Fibroblast of skin of right quadriceps (primary cell): ENCODE results near the gene ARL15.

Experiments used
- DNase-seq: peaks from one replicate; pipeline ENCODE4 v3.0.0-alpha.2; 2013

The ARL15 gene

DNA sequence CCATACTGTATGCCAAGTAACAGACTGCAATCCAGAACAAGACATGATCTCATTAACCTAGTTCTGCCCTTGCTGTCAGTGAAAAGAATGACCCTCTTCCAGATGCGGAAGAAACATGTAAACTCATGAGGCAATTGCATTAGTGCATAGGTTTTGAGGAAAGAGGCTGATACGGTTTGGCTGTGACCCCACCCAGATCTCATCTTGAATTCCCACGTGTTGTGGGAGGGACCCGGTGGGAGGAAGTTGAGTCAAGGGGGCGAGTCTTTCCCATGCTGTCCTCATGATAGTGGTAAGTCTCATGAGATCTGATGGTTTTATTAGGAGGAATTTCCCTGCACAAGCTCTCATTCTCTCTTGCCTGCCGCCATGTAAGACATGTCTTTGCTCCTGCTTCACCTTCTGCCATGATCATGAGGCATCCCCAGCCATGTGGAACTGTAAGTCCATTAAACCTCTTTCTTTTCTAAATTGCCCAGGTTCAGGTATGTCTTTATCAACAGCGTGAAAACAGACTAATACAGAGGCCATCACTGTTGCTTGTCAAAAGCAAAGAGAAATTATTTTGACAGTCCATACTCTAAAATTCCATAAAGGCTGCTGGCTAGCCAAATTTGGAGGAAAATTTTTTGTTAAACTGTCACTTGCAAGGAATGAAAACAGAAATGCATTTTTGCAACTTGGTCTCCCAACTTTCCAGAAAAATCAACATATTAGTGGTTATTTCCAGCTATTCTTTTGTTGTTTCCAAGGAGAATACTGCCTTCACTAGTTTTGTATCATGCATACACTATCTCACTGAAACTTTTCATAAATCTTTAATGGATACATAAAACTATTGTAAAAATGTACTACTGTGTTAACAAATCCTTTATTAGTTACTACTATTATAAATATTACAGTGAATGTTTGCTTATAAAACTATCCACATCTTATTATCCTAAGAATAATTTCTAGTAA, 3.2 kb upstream of the ARL15 start:
- no peak for DNase-seq

DNA sequence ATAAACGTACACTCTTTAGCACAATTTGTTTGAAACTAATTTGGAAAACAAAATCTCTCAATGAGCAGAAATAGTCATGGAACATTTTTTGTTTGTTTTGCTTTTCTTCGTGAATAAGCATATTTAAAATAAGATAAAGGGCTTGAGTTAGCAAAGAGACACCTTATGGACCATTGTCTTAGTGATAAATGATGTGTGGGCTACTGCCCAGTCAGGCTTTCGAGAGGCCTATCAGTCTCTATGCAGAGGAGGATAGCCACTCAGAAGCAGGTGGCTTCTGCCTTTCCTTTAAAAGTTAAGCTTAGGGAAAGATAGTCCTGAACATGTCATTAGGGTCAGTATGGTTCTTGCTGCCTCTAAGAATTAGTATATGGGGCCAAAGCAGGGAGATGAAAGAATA, 2.1 kb upstream of the ARL15 start:
- no peak for DNase-seq

DNA sequence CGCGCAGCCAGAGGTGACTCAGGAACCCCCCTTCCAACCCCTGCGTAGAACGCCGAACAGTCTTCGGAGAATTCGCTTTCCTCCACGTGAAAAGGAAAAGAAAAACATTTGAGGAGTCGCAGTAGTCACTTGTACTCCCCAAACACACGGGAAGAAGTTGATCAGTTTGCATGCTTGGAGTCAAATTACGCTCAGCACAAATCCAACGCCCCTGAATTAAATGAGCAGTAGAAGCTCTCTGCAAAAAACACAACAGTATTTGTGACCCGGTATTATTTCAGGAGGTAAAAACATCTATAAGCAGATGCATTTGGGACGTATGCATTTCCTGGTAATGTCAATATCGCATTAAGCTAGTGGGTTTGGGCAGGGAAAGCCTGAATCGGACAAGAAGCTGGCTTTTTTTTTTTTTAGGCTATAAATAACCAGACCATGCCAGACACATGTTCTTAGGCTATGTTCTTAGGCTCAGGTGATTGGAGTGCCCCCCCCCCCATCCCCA, 854 bp upstream of the ARL15 start:
- no peak for DNase-seq

DNA sequence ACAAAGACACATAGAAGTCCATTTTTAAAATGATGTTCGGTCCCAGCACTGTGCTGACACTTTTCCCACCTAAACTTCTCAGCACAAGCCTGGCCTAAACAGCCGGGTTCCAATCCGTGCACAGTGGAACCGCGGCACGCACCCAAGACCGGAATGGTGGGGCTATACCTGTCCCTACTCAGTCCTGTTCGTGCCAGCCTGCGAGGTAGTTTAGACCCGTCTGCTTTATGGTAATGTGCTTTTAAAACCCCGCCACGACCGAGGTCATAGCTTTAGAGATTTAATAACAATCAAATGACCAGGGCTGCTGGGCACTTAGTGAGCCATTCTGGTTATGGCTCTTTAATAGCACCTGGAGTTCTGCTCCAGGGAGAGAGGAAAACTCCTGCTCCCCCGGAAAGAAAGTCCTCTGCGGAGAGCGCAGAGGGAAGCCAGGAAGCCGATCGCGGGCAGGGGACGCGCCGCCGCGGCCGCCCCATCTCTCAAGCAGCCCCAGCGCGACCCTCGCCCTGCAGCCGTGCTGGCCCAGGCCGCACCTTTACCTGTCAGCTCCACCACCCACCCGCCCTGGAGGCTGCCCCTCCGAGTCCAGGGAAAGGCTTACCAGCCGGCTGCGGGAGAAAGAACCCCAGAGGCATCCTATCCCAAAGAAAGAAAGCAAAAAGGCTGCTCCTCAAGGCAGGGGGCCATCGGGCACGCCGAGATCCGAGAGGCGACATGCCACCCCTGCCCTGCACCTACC, 511 bp downstream of the ARL15 start:
- no peak for DNase-seq

DNA sequence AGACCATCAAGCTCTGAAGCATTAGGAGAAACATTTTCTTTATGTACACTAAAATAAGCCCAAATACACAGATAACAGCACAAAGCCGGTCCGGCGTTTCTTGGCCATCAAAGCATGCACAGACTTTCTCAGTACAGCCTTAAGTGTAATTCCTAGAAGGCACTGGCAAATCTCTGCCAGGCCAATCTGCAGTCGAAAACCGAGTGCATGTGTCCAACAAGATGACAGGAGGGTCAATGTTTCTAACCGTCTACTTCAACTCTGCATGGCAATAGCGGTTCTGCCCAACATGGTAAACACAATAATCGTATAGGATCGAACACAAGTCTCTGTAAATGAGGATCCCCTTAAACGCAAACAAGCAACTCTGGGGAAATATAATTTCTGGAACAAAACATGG, 1.1 kb downstream of the ARL15 start:
- DNase-seq = no peak

DNA sequence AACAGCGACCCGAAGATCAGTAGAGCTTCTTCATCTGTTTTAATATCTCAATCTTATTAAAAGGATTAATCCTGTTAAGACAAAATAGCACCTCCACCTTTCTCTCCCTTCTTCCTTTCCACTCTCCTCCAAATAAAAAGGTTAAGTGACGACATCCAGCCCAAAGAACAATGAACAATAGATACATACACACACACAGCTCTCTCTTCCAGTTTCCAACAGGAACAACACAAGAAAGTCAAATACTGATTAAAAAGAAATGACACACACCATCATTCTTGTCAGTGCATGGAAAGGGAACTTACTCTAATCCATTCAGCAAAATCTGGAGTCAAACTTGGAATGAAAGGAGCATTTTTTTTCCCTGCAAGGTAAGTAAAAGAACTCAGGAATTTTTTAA, 2.8 kb downstream of the ARL15 start:
- no peak for DNase-seq

DNA sequence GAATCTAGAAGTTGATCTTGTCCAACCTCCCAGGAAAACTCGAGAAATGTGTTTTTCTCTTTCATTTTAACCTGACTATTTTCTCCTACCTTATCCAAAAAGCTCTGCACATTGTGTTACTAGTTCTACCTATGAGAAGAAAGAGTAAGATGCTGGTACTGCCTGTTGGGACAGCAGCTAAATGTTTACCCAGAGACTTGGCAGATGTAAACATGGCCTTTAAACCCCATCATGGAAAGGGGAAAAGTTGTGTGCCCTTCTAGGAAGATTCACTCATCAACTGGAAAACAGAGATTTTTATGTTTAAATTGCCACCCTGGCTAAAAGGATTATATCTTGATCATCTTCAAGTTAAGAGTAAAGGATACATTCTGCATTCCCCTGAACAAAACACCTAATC, 3.5 kb downstream of the ARL15 start:
- DNase-seq = no peak

DNA sequence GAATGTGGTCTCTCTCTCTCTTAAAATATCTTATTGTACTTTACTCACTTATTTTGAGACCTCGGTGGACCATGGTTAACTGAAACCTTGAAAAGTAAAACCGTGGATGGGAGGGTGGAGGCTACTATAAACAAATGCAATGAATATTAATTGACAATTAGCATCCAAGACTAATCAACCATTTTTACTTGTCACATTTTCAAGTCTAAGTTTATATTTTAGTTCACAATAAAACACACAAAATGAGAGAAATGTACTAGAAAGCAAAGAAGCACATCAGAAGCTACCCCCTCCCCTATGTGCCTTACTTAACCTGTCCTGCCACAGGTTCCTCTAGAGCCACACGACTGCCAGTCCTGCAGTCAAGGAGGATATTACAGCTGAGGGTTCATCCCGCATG, 4.6 kb downstream of the ARL15 start:
- DNase-seq = no peak

DNA sequence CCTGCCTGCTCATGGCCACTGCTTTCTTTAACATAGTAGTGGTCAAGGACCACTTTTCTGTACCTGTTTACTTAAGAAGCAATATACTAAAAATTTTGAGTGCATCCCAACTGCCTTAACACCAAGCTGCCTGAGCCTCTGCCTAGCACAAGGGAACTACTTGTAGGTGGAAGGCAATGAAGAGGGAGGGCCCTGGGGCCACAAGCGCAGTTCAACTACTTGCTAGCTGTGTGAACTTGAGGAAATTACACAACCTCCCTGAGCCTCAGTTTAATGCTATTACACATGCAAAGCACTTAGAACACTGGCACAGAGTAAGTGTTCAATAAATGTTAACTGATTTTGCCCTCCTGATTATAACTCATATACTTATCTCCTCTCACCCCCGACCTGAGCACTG, 6.3 kb downstream of the ARL15 start:
- DNase-seq = no peak

DNA sequence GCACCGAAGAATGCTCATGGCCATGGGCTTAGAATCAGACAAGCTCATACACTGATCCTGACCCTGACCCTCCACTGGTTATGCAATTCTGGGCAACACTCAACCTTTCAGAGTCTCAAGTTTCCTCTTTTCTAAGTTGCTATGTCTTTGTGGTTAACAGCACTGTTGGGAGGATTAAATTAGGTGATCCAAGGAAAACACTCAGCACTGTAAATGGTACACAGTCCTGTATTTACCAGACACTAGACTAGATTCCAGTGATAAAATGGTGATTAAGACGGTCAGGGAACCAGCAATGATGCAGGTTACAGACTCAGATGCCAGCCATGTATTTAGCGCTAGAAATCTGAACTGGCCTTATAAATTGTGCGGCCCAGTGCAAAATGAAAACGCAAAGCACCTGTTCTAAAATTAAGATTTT, 8.1 kb downstream of the ARL15 start:
- peak; percentile 25 for DNase-seq

DNA sequence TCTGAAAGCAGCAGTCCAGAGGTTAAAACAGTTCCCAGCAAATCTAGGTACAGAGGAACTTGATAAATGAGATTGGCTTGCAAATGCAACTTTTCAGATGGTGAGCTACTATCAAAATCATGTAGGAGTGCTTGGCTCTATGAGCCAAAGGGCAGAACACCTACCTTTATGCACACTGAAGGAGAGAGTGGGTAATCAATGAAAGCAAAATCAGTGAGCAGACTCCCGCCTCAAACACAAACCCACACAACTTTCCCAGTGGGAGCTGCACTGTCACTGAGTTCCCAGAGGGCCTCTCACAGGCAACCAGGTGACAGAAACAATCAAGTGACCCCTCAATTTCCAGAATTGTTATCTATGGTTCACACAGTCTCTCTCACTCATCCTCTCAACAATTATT, 8.5 kb downstream of the ARL15 start:
- no peak for DNase-seq

DNA sequence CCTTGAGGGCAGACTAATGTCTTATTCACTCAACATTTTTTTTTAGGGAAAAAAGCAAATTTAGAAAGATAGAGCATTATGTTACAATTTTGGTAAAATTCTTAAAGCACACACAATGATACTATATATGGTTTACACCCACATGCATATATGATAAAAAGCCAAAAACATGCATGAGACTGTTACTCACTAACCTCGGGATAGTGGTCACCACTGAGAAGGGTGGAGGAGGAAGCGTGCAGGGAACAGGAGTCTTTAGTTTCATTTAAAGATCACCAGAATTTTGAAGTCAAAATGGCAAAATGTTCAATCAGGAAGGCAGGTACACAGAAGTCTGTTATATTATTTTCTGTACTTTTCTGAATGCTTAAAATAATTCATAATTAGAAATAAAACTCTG, 9.2 kb downstream of the ARL15 start:
- DNase-seq = peak; percentile 26

DNA sequence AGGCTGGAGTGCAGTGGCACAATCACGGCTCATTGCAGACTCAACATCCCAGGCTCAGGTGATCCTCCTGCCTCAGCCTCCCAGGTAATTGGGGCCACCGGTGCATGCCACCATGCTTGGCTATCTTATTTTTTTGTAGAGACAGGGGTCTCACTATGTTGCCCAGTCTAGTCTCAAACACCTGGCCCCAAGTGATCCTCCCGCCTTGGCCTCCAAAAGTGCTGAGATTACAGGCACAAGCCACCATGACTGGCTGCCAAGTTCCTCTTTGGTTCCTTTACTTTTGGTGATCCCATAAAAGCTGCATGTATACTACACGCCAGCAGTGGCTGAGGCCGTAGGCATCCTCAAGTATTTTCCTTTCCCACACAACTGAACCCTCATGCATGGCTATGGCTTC, 11.4 kb downstream of the ARL15 start:
- no peak for DNase-seq

DNA sequence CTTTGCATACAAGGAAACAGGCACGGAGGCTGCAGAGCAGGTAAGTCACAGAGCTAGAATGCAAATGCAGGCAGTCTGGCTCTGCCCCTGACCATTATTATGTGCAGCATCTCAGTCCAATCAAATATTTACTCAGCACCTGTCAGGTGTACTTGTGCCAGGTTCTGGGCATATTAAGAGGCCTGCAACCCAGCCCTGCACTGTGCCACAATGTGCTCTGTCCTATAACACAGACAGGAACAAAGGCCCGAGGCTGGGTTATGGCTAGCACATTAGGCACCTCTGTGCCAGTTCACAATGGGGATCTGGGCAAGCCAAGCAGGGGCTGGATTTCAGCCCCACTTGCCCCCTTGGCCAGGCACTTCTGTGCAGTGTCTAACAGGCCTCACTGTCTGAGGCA, 14.0 kb downstream of the ARL15 start:
- no peak for DNase-seq

DNA sequence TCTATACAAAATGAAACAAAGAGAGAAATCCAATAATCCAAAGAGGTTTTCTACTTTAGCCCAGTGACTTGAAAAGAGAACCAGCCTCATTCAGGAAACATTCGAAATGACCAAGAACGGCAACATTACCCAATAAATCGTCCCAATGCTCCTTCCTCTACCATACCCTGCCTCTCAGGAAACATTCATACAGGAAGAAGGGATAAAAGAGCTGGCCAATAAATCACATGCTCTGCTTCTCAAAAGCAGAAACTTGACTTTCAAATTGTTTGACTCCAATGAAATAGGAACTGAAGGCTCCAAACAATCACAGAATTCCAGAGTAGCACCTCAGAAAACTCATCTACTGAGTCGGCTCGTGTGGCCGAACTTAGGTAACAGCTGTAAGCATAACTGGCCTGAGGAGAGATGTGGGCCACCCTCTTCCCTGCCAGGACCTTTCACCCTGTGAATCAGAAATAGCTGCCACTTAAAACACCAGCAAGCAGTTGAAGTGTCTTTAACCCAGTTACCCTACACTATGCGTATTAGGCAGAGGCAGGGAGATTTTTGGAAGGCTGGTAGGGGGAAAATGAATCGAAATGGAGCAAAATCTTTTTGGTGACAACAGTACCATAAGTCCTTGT, 14.6 kb downstream of the ARL15 start:
- DNase-seq = no peak

DNA sequence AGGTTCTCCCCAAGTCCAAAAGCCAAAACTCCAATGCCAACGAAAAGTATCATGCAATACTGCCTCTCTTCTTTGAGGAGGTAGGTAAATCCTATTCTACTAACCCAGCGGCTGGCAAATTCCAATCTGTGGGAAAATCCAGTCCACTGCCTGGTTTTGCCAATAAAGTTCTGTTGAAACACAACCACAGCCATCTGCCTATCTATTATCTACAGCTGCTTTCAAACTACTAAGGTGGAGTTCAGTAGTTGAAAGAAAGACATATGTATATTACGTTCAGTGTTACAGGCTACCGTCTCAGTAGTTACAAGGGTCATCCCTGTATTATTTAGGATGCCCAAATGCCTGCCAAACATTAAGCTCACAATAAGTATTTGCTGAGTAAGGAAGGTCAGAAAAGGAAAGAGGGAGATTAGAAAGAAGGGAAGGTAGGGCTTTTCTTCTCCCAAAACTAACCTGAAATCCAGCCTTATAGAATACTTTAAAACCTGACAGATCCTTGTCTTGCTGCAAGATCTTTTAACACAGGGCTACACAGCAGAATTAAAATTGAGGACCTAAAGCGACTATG, 16.2 kb downstream of the ARL15 start:
- no peak for DNase-seq

DNA sequence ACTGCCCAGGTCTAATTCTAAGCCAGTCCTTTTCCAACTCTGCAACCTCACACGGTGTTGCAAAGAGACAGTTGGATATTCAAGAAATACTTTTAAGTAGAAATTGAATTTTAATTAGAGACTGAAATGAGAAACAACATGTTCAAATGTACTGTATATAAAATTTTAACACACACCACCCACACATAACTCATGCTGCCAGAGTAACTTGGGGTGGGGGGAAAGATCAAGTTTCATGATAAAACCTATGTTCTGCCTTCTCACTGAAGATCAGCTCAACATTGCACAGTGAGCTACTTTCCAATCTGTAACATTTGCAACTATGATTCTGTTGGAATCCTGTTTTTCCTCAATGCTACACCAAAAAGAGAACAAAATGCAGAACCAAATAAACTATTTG, 17.5 kb downstream of the ARL15 start:
- no peak for DNase-seq

DNA sequence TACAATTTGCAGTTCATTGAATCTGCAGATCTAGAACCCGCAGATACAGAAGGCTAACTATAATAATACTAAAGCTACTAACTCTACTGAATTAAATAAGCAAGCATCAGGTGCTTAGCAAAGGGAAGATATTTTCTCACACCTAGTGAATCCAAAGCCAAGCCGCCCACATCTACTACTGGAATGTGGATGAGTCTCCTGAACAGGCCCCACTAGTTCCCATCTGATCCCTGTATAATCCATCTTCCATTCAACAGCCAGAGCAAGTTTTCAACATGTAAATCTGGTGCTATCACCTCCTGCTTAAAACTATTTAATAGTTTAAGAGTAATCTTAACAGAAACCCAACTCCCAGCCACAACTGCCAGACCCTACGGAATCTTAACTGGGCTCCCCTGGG, 18.9 kb downstream of the ARL15 start:
- no peak for DNase-seq

DNA sequence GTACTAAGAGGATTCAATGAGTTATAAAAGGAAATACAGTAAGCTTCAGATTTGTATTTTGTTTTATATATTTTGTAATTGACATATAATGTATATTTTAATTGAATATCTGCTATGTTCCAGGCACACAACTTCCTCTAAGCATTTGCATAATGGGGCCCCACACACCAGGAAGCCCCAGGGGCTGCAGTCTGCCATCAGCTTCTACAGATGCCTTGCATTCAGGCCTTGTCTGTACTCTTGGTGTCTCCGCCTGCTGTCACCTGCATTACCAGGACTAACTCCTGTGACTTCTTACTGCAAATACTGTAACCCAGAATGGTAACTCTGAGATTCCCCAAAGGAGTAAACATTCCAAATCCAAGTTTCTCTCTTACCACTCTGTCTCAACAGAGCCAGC, 20.6 kb downstream of the ARL15 start:
- no peak for DNase-seq

DNA sequence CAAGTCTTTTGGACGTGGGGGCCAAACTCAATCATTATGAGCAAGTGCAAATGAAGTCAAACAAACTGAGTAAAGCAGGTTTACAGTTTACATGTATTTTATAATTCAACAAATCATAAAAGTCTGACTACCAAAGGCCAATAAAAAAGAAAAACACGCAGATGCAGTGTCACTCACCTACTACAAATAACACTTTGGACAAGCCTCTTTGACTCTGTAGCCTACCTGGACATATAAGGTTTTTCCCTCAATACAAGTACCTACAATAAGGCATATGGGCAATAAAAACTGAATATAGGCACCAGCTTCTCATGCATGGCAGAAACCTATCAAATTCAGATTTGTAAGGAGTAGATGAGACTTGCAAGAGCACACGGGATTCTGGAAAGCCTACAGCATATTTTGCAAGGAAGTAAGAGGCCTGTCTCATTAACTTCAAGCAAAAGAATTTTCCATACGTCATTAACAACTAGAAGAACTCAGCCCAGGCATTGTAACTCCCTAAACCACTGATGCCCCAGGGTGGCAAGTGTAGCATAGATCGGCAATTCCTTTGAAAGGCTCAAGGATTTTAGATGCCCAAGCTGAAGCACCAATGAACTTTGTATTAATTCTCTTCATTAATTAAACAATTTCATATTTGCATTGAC, 21.7 kb downstream of the ARL15 start:
- DNase-seq = no peak

DNA sequence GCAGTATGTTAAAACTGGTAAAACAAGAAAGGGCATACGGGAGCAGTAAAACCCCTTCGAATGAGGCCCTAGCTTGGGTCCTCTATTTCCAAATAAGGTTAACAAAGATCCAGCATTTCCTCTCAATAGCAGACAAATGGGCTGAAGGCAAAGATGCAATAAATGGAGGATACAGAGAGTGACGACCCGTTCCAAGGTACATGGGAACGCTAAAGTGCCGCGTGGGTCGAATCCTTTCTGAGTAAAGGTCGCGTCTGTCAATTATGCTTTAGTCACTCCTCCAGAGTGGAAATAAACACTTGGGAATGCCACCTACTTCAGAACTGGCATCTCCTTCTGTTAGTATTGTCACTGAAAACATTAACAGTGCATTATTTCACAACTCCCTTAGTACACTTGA, 24.7 kb downstream of the ARL15 start:
- DNase-seq = no peak

DNA sequence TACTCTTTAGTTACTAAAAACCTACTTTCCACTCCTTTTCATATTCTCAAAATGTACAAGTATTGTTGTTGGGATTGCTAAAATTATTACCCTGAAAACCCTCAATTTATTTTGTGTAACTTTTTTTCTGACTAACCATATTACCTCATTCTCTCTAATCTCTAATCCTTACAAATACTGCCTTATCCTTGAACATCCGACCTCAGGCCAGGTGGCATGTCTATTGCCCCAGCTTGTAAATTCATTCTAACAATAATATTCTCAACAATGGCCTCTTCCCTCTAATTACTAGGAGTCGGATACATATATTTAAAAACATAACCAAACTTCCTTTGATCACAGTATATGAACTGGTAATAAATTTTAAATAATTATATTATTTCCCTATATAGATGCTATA, 25.8 kb downstream of the ARL15 start:
- no peak for DNase-seq

DNA sequence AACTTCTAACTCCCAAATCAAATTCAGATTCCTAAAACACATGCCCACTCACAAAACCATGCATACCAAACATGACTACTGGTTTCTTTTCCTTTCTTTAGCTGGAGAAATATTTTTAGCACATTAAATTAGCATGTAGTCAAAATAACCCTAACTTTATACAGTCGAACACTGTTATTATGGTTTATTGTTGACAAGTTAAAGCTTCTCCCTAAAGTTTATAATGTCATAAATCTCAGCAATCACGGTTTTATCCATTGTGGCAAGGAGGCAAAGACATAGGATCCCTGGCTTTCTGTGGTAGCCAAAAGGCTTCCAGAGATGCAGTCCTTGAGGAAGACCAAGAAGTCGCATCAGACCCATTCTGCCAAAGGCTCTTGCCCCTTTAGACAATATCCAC, 27.5 kb downstream of the ARL15 start:
- no peak for DNase-seq
